HFFc6 (cell line): ENCODE measurements around the gene FHL2. TPM values are rescaled to one million over a fixed set of nuclear protein-coding genes. Genes with fewer than 3 reads are reported as not detected.

Source experiments
- DNase-seq: peaks from one replicate; pipeline ENCODE4 v3.0.0-alpha.2; 2018
- H3K27ac Mint-ChIP-seq: 2 replicates; pipeline ENCODE4 v1.8.0; 2020; ENCODE audit warnings: mild to moderate bottlenecking, mixed read lengths
- H3K27me3 Mint-ChIP-seq: 2 replicates; pipeline ENCODE4 v1.8.0; 2021; ENCODE audit warnings: mild to moderate bottlenecking, moderate library complexity, mixed read lengths; ENCODE audit not compliant: insufficient read depth
- H3K36me3 Mint-ChIP-seq: 2 replicates; pipeline ENCODE4 v1.8.0; 2021; ENCODE audit warnings: low read depth, mixed read lengths
- H3K4me1 Mint-ChIP-seq: 2 replicates; pipeline ENCODE4 v1.8.0; 2020; ENCODE audit warnings: low read depth, mixed read lengths
- H3K4me3 Mint-ChIP-seq: 2 replicates; pipeline ENCODE4 v1.8.0; 2020; ENCODE audit warnings: mild to moderate bottlenecking, moderate library complexity, mixed read lengths
- H3K9me3 Mint-ChIP-seq: 2 replicates; pipeline ENCODE4 v1.8.0; 2020; ENCODE audit warnings: mild to moderate bottlenecking, mixed read lengths
- total RNA-seq, 6 experiments: library from RNA; stranded (reverse); fragmentation: NEBNext Ultra II Directional; extraction: Animal tissue kit (Norgen Biotek cat#: 25700); gene quantifications; 2 replicates in 1 of 6; 3 replicates in 5 of 6; pipeline ENCODE4 v1.2.3, GENCODE V29; 2021
- TF ChIP-seq, protein P1 (sequence below): fragments of 200-600 bp; sonication (generic); IDR thresholded peaks from 2 replicates; pipeline ENCODE4 v1.5.0; 2021; ENCODE audit warnings: antibody characterized with exemption, mild to moderate bottlenecking

FHL2 gene
- total RNA-seq, 6 experiments from 2014 or later, result 211 to 281 (median 243) TPM

DNA sequence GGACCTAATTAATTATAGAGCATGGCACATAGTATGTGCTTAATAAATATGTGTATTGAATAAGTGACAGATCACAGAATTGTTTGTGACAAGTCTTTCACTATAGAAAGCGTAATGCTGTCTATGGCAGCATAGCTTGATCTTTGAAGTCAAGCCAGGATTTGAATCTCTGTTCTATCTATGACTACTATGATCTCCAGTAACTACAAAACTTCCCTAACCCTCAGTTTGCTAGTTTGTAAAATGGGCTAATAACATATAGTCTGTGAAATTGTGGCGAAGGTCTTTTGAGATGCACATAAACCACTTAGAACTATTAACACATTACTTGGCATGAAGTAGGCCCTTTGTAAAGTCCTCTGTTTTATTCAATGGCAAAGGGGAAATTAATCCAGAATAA is 4.0 kb upstream of the FHL2 start:
- Mint-ChIP-seq H3K4me3 (peak overlapping the region; percentile 81; the same call in 1 of the 2 replicates), H3K9me3 (peaks cover 3% of the 10 kb centered on the region; the same call in 1 of the 2 replicates), H3K27ac (peak overlapping the region; percentile 99), H3K4me1 (peaks cover 50% of the 10 kb centered on the region), H3K27me3 (no peaks in the 10 kb centered on the region), H3K36me3 (peaks cover 5% of the 10 kb centered on the region)
- DNase-seq, result no peak
- TF ChIP-seq, protein P1, sequence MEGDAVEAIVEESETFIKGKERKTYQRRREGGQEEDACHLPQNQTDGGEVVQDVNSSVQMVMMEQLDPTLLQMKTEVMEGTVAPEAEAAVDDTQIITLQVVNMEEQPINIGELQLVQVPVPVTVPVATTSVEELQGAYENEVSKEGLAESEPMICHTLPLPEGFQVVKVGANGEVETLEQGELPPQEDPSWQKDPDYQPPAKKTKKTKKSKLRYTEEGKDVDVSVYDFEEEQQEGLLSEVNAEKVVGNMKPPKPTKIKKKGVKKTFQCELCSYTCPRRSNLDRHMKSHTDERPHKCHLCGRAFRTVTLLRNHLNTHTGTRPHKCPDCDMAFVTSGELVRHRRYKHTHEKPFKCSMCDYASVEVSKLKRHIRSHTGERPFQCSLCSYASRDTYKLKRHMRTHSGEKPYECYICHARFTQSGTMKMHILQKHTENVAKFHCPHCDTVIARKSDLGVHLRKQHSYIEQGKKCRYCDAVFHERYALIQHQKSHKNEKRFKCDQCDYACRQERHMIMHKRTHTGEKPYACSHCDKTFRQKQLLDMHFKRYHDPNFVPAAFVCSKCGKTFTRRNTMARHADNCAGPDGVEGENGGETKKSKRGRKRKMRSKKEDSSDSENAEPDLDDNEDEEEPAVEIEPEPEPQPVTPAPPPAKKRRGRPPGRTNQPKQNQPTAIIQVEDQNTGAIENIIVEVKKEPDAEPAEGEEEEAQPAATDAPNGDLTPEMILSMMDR, result no peak

DNA sequence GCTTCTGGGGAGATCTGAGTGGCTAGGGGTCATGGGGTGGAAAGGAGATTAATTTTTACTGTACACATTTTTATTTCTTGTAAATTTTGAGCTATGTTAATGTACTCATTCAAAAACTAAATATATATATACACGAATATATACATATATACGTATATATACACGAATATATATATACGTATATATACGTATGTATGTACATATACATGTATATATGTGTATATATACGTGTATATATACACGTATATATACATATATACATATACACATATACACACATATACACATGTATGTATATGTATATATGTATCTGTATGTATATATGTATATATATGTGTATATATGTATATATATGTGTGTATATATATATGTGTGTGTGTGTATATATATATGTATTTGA is 3.0 kb upstream of the FHL2 start:
- Mint-ChIP-seq H3K27ac (no peak overlapping the region), H3K36me3 (peaks cover 14% of the 10 kb centered on the region), H3K4me3 (no peak overlapping the region), H3K9me3 (peaks cover 3% of the 10 kb centered on the region; the same call in 1 of the 2 replicates), H3K4me1 (peaks cover 50% of the 10 kb centered on the region), H3K27me3 (no peaks in the 10 kb centered on the region)
- DNase-seq, result no peak
- TF ChIP-seq, protein P1, result no peak

DNA sequence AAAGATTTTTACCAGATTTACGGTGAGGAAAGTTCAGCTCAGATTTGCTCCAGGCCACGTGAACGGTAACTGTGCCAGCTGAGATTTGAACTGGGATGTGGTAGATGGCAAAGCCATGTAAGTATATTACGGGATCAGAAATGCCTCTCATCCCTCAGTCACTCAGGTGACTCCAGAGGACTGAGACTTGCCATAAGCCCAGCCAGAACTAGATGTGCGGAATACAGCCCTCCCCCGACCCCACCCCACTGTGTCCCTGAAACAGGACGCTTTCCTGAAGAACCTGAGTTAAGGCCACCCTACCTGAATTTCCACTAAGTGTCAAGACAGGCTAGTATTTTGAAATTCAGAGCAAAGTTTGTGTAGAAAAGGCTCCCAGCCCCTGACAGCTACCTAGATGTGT is 1.3 kb upstream of the FHL2 start:
- Mint-ChIP-seq H3K4me1 (peaks cover 49% of the 10 kb centered on the region), H3K9me3 (peaks cover 3% of the 10 kb centered on the region; the same call in 1 of the 2 replicates), H3K36me3 (peaks cover 28% of the 10 kb centered on the region), H3K27me3 (no peaks in the 10 kb centered on the region), H3K27ac (no peak overlapping the region), H3K4me3 (peak overlapping the region; percentile 34; the same call in 1 of the 2 replicates)
- no peak for DNase-seq
- TF ChIP-seq, protein P1, result no peak

DNA sequence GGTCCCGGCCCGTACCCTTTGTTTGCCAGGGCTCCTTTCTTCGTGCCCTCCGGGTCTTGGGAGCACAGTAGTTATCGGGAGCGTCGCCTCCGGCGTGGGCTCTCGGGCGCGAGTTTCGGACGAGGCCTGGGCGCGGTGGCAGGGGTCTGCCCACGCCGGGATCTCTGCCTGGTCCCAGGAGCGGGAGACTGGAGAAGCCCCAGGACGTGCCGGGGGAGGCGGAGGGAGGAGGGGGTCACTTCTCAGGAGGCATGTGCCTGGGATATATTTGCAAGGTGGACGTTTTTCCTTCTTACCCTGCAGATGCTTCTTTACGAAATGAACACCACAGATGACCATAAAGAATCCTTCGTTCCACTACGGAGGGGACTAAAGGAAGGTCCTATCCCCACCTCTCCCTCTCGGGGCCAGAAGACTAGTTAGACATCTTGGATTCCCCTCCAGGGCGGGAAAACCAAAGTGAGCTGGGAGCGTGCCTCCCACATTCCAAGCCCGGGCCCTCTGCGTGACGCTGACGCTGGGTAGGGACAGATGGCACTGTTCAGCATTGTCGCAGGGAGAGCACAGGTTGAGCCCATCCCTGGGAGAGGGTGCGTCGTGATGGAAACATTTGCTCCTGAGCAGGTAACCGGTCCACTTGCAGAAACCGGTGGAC is 483 bp upstream of the FHL2 start:
- Mint-ChIP-seq H3K27ac (0 out of 2 replicates have a peak overlapping the region, but pooled peaks have one; percentile 90), H3K36me3 (peaks cover 37% of the 10 kb centered on the region), H3K4me3 (peak overlapping the region; percentile 94), H3K9me3 (peaks cover 3% of the 10 kb centered on the region; the same call in 1 of the 2 replicates), H3K4me1 (peaks cover 49% of the 10 kb centered on the region), H3K27me3 (no peaks in the 10 kb centered on the region)
- TF ChIP-seq, protein P1, result peak; percentile 35; the same call in 1 of the 2 replicates
- DNase-seq, result no peak

DNA sequence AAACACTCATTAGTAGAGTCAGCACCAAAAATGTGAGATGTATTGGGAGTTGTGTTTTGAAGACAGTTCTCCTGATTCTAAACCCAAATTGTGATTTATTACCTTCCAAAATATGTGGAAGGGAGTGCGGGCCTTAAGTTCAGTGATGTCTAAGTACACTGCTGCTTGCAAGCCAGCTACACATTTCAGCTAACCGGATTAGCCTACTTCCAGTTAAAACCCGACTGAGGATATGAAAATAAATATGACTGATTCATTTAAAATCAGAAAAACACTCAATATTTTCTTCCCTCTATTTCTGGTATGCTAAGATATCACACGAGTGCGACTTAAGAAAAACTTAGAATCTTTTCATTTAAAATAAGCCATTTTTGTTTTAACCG is 907 bp downstream of the FHL2 start:
- TF ChIP-seq, protein P1, result no peak
- peak overlapping the region; percentile 94 for H3K4me3 Mint-ChIP-seq
- H3K27ac Mint-ChIP-seq, result peak overlapping the region; percentile 90
- no peak for DNase-seq
- H3K36me3 Mint-ChIP-seq, result peaks cover 50% of the 10 kb centered on the region
- no peaks in the 10 kb centered on the region for H3K27me3 Mint-ChIP-seq
- H3K4me1 Mint-ChIP-seq, result peaks cover 49% of the 10 kb centered on the region
- peaks cover 3% of the 10 kb centered on the region; the same call in 1 of the 2 replicates for H3K9me3 Mint-ChIP-seq
